Measurements from ENCODE around the gene EPYC.

EPYC gene

DNA sequence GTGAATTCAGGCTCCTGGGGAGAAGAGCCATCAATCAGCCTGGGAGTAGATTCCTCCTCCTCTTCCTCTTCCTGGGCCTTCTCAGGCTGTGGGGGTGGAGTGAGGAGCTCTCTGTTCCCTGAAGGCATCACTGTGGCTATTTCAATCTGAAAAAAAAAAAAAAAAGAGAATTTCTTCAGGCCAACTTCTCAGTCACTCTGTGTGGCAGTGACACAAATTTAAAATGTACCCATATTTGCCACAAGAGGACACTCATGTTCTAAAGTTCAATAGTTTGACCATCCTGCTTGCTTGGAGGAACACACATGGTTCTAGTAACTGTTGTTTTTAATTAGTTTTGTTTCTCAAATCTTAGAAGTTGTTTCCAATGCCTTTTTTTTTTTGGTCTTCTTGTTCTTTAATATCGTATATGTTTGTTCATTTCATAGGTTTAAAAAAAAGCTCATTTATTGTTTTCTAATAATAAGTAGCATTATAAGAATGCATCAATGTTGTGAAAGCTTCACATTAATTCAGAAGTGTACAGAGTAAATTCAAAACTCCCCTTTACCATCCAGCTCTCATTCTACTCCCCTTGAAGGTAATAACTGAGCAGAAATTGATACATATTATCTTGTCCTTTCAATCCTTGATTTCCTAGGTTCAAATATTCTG lies 26.5 kb downstream of the EPYC start:
- peaks cover 9% of the 10 kb centered on the region for H3K27me3 Mint-ChIP-seq
- H3K4me1 Mint-ChIP-seq (ENCODE audit: low read depth): no peaks in the 10 kb centered on the region
- no peaks in the 10 kb centered on the region for H3K36me3 Mint-ChIP-seq (ENCODE audit: low read depth)
- H3K9me3 Mint-ChIP-seq: no peaks in the 10 kb centered on the region
- H3K4me3 Mint-ChIP-seq: no peak overlapping the region
- no peak overlapping the region for H3K27ac Mint-ChIP-seq

DNA sequence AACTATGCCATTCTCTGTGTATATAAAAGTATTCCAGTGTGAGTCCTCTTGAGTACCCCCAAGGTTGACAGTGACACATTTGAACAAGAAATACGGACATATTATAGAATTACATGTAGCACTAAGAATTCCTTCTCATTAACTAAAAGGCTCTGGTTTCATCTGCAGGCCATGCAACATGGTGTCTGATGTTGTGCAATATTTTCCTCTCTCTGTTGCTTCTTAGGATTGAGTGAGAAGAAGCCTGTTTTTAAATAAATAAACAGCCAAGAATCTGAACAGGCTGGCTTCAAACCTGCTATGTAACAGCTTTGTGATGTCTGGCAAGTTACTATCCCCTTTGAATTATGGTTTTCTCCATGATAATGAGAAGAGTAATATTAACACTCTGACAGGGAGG lies 27.5 kb downstream of the EPYC start:
- Mint-ChIP-seq H3K9me3 (no peaks in the 10 kb centered on the region), H3K4me1 (ENCODE audit: low read depth) (no peaks in the 10 kb centered on the region), H3K36me3 (ENCODE audit: low read depth) (no peaks in the 10 kb centered on the region), H3K4me3 (no peak overlapping the region), H3K27ac (no peak overlapping the region), H3K27me3 (peaks cover 9% of the 10 kb centered on the region)

DNA sequence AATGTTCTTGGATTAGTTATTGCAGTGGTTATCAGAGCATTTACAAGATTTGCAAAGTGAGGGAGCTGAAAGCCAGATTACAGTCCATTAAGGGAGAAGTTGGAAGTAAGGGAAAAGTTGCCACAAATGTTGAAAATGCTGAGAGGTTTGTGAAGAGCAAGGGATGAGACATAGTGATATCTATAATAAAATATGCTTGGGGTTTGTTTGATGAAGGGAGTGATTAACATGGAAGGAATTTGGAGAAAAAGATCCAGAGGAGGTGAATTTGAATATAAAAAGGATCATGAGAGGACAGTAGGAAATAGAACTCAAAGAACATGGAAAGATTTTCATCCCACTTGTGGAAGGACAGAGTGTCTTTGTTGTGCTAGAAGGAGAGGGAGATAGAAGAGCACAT lies 30.5 kb downstream of the EPYC start:
- H3K9me3 Mint-ChIP-seq: no peaks in the 10 kb centered on the region
- H3K27me3 Mint-ChIP-seq: peaks cover 16% of the 10 kb centered on the region
- H3K4me1 Mint-ChIP-seq (ENCODE audit: low read depth): no peaks in the 10 kb centered on the region
- H3K36me3 Mint-ChIP-seq (ENCODE audit: low read depth): no peaks in the 10 kb centered on the region
- H3K4me3 Mint-ChIP-seq: no peak overlapping the region
- no peak overlapping the region for H3K27ac Mint-ChIP-seq

DNA sequence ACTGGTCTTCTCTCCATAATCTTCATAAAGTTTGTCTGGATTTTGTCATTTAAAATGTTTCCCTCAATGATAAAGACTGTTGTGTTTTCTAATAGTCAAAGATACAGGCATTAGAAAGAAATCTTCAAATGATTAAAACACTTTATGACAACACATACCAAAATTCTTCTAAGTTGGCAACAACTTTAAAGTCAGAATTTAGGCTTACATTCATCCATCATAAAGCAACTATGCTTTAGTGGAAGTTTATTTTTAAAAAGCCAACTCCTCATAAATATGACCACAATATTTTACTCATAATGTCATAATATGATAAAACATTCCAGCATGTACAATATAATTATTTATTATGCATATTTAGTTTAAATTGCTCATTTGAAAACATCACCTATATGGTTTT lies 32.5 kb downstream of the EPYC start:
- no peak overlapping the region for H3K4me3 Mint-ChIP-seq
- H3K4me1 Mint-ChIP-seq (ENCODE audit: low read depth): no peaks in the 10 kb centered on the region
- H3K27me3 Mint-ChIP-seq: peaks cover 20% of the 10 kb centered on the region

DNA sequence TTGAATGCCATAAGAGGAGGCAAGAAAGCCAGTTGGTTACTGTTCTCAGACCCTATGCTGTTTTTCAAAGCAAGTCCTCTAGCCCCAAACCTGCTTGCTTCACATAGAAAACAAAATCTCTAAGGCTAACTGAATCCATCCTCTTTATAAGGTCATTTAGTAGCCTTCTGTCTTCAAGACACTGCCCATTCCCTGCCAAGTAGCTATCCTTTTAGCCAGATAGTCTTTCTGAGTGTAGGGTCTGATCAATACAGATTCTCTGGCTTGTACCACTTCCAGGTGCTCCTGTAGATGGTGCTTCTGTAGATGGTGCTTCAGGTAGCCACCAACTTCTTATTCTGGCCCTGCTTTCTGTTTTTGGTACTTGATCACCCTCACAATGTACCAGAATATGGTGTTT lies 33.9 kb downstream of the EPYC start:
- no peaks in the 10 kb centered on the region for H3K36me3 Mint-ChIP-seq (ENCODE audit: low read depth)
- no peak overlapping the region for H3K4me3 Mint-ChIP-seq
- peaks cover 20% of the 10 kb centered on the region for H3K27me3 Mint-ChIP-seq
- no peak overlapping the region for H3K27ac Mint-ChIP-seq
- H3K9me3 Mint-ChIP-seq: no peaks in the 10 kb centered on the region
- H3K4me1 Mint-ChIP-seq (ENCODE audit: low read depth): no peaks in the 10 kb centered on the region

More for the DNA sequence above, 32.5 kb downstream of the EPYC start:
- Mint-ChIP-seq H3K27ac (no peak overlapping the region), H3K9me3 (no peaks in the 10 kb centered on the region), H3K36me3 (ENCODE audit: low read depth) (no peaks in the 10 kb centered on the region)

DNA sequence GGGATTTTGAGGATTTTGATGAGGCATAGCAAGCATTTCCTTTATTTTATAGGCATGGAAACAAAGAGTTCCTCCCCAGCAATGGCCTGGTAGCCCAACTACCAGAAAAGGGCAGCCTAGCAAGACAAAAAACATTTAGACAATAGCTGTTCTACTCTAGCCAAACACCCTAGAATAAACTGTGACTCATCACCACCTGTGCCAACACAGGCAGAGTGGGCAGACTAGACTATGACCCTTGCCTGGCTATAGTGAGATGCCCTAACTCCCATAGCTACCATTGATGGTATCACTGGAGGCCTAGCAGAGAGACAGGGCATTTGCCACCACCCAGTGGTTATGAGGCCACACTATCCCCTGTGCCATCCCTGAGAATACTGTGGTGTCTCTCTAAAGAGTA lies 34.3 kb downstream of the EPYC start:
- Mint-ChIP-seq H3K27me3 (peaks cover 20% of the 10 kb centered on the region), H3K9me3 (no peaks in the 10 kb centered on the region), H3K36me3 (ENCODE audit: low read depth) (no peaks in the 10 kb centered on the region), H3K4me1 (ENCODE audit: low read depth) (no peaks in the 10 kb centered on the region), H3K4me3 (no peak overlapping the region), H3K27ac (no peak overlapping the region)

DNA sequence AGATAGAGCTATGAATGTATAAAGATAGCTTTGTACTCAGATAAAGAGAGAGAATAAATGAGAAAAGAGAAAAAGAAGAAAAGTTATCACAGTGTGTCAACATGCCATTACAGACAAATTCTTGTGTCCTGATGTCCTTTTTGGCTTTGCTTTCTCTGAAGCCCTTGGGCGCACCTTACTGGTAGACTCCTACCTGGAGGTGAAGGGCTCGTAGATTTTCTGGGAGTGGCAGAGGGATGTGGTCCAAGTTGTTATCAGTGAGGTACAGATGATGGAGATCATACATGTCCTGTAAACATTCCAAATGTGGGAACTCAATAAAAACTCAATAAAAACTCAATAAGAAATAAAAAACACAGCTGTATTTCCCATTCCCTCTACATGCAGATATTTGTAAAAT lies 34.9 kb downstream of the EPYC start:
- peaks cover 20% of the 10 kb centered on the region for H3K27me3 Mint-ChIP-seq
- no peaks in the 10 kb centered on the region for H3K36me3 Mint-ChIP-seq (ENCODE audit: low read depth)
- no peaks in the 10 kb centered on the region for H3K4me1 Mint-ChIP-seq (ENCODE audit: low read depth)
- no peak overlapping the region for H3K27ac Mint-ChIP-seq
- no peak overlapping the region for H3K4me3 Mint-ChIP-seq
- no peaks in the 10 kb centered on the region for H3K9me3 Mint-ChIP-seq

DNA sequence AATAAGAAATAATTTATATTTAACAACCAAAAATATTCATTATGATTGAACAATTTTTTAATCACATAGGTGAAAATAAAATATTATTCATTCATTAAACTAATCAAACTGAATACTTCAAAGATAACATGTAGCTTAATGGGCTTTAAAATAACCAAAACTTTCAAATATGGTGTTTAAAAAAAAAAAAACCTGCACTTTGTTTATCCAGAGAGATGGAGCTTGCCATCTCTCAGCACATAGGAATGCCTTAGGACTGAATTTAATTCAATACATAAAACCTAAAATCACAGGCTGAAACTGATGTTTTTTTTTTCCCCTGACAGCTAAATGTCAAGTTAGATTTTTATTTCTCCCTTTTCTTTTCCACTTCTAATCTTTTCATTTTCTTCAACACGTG lies 35.4 kb downstream of the EPYC start:
- Mint-ChIP-seq H3K27ac (no peak overlapping the region), H3K4me1 (ENCODE audit: low read depth) (no peaks in the 10 kb centered on the region), H3K27me3 (peaks cover 17% of the 10 kb centered on the region), H3K9me3 (no peaks in the 10 kb centered on the region), H3K36me3 (ENCODE audit: low read depth) (no peaks in the 10 kb centered on the region), H3K4me3 (no peak overlapping the region)

DNA sequence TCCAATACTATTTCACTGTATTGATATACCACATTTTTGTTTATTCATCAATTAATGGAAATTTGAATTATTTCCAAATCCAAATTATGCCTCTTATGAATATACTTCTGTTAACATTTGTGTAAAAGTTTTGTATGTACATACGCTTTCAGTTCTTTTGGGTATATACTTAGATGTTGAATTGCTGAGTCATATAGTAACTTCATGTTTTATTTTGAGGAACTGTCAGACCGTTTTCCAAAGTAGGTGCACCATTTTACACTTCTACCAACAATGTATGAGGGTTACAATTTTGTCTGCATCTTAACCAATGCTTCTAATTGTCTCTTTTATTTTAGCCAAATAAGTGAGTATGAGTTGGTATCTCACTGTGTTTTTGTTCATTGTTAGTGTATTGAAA lies 39.6 kb downstream of the EPYC start:
- Mint-ChIP-seq H3K27me3 (peaks cover 11% of the 10 kb centered on the region), H3K27ac (no peak overlapping the region), H3K9me3 (no peaks in the 10 kb centered on the region), H3K4me3 (no peak overlapping the region), H3K36me3 (ENCODE audit: low read depth) (no peaks in the 10 kb centered on the region), H3K4me1 (ENCODE audit: low read depth) (no peaks in the 10 kb centered on the region)

DNA sequence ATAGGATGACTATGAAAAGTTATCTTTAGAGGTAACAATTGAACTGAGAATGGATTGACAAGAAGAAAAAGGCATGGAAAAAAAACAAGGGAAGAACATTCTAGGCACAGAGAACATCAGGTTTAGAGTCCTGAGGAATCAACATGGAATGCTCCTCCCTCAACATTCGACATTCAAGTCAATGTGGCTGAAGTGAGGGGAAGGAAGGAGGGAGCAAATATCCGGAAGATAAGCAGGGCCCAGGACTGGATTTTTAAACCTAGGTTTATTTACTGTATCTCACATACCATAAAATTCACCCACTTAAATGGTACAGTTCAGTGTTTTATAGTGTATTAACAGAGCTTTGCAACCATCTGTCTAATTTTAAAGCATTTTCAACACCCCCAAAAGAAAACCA lies 40.2 kb downstream of the EPYC start:
- Mint-ChIP-seq H3K4me3 (no peak overlapping the region), H3K27ac (no peak overlapping the region), H3K36me3 (ENCODE audit: low read depth) (no peaks in the 10 kb centered on the region), H3K27me3 (peaks cover 7% of the 10 kb centered on the region), H3K4me1 (ENCODE audit: low read depth) (no peaks in the 10 kb centered on the region), H3K9me3 (no peaks in the 10 kb centered on the region)

DNA sequence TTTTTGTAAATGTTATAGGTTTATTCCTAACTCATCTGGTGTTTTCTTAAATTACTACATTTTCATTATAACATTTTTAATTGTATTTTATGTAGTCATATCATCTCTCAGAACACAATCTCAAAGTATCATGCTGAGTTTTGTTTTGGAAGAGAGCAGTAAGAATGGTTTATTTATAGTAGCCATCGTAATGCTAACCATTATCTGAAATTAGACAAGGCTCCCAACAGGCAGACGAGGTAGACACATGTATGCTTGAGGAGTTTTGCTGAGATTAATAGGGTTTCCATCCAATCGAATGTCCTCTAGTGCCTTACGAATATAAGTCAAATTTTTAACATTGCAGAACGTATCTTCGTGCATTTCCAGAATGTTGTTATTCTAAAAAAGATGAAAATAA lies 40.8 kb downstream of the EPYC start:
- peaks cover 4% of the 10 kb centered on the region for H3K27me3 Mint-ChIP-seq
- no peaks in the 10 kb centered on the region for H3K36me3 Mint-ChIP-seq (ENCODE audit: low read depth)
- H3K4me3 Mint-ChIP-seq: no peak overlapping the region
- no peaks in the 10 kb centered on the region for H3K4me1 Mint-ChIP-seq (ENCODE audit: low read depth)
- H3K27ac Mint-ChIP-seq: no peak overlapping the region
- no peaks in the 10 kb centered on the region for H3K9me3 Mint-ChIP-seq

DNA sequence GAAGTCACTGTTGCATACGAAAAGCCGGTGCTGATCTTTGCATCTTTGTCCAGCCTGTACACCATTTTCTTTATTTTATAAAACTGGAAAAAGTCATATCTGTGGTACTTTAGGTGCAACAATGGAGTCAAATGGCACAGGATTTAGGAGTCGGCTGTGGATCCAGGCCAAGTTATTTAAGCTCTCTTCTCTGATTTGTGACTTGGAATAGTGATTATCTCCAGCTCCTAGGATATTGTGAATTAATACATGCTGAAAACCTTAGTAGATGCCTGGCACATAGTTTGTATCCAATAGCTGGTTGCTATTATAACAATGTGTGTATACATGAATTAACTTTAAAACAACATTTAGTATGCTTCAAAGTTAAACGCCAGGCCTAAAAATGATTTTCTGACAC lies 43.6 kb downstream of the EPYC start:
- H3K27me3 Mint-ChIP-seq: no peaks in the 10 kb centered on the region
- H3K4me1 Mint-ChIP-seq (ENCODE audit: low read depth): no peaks in the 10 kb centered on the region

DNA sequence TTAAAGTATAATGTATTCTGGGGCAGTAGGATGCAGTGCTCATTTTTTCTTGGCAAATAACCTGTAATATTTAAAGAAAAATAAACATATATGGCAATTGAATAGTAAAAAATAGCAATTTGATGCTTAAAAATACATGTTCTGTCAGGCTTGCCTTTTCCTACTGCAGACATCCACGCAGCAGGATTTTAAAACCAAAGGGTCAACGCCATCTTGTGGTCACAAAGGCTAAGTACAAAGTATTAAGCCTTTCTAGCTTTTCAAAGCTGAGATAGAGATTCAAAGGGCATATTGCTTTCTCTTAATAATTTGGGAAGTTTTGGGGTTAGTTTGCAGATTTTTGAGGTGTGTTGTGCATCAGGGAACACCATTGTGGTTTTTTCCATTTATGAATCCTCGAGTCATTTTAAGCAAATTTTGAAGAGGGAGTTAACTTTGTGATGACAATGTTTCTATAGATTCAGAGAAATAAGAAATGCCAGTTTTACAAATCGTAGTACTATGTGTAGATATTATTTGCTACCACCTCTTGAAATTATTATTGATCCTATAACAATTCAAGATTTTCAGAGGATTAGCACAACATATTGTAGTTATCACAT lies 45.1 kb downstream of the EPYC start:
- H3K9me3 Mint-ChIP-seq: no peaks in the 10 kb centered on the region
- no peaks in the 10 kb centered on the region for H3K36me3 Mint-ChIP-seq (ENCODE audit: low read depth)
- no peaks in the 10 kb centered on the region for H3K27me3 Mint-ChIP-seq
- H3K27ac Mint-ChIP-seq: no peak overlapping the region
- no peak overlapping the region for H3K4me3 Mint-ChIP-seq
- no peaks in the 10 kb centered on the region for H3K4me1 Mint-ChIP-seq (ENCODE audit: low read depth)

More for the DNA sequence above, 43.6 kb downstream of the EPYC start:
- H3K9me3 Mint-ChIP-seq: no peaks in the 10 kb centered on the region
- no peak overlapping the region for H3K27ac Mint-ChIP-seq
- no peaks in the 10 kb centered on the region for H3K36me3 Mint-ChIP-seq (ENCODE audit: low read depth)
- no peak overlapping the region for H3K4me3 Mint-ChIP-seq

DNA sequence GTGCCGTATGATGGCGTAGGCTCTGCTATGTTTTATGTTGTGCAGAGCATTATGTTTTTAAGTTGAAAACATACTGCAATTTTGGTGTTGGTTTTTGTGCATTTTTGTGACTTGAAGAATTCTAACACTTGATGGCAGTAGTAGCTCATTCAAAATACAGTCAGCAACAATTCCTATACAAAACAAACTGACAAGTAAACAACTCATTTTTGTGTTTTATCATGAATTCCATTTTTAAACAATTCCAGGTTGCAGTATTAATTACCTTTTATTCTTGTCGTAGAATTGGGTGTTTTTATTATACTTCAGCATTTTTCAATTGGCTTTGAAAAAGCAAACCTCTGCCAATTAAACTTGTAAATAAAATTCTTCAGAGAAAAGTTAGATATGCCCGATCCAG lies 45.7 kb downstream of the EPYC start:
- no peak overlapping the region for H3K4me3 Mint-ChIP-seq
- H3K4me1 Mint-ChIP-seq (ENCODE audit: low read depth): no peaks in the 10 kb centered on the region
- H3K36me3 Mint-ChIP-seq (ENCODE audit: low read depth): no peaks in the 10 kb centered on the region
- no peak overlapping the region for H3K27ac Mint-ChIP-seq
- H3K9me3 Mint-ChIP-seq: no peaks in the 10 kb centered on the region
- no peaks in the 10 kb centered on the region for H3K27me3 Mint-ChIP-seq

DNA sequence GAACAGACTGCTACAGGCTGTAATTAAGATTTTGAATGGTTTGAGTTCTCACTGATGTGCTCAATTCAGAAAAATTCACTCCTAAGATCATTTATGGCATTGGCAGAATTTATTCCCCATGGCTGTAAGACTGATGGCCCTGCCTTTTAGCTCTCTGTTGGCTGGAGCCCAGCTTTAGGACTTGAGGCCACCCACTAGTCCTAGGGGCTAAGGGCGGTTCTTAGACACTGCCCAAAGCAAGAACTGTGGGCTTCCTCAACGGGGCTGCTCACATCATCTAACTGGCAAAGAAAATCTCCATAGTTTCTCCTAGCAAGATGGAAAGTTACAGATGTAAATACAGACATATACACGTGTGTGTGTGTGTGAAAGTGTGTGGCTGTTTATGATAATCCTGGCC lies 46.4 kb downstream of the EPYC start:
- Mint-ChIP-seq H3K36me3 (ENCODE audit: low read depth) (no peaks in the 10 kb centered on the region), H3K4me1 (ENCODE audit: low read depth) (no peaks in the 10 kb centered on the region), H3K27me3 (peaks cover 4% of the 10 kb centered on the region), H3K27ac (no peak overlapping the region), H3K9me3 (no peaks in the 10 kb centered on the region), H3K4me3 (no peak overlapping the region)

DNA sequence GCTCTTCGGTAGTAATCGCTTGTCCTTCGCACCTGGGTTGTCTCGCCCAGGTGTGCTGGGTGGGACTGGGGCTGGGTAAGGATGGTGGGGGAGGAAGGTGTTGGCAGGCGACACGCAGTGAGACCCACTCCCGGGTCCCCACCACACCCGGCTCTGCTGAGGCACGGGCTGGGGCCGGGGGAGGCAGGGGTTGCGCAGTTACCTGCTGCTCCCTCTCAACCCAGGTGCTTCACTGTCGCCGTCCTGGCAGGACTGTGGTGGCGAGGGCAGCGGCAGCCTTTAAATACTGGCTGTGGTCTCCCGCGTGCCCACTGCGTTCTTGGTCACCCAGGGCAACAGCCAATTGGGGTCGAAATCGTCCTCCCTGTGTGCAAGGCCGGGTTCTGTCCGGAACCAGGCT lies 49.9 kb downstream of the EPYC start, which contains the start of gene CCER1:
TSS of gene CCER1 (minus strand) at position 256 of the 400 bp plus-strand sequence. CDS start 434 bp downstream, outside the sequence.
- no peak within 1 kb of the TSS for H3K4me3 Mint-ChIP-seq

More for the DNA sequence above, 49.9 kb downstream of the EPYC start, which contains the start of gene CCER1:
- Mint-ChIP-seq H3K36me3 (ENCODE audit: low read depth) (no peaks in the 10 kb centered on the region), H3K27me3 (peaks cover 4% of the 10 kb centered on the region), H3K4me1 (ENCODE audit: low read depth) (no peaks in the 10 kb centered on the region), H3K9me3 (no peaks in the 10 kb centered on the region), H3K27ac (no peak within 1 kb of the TSS)
